ENCODE data around the gene CFAP52. TPM values are rescaled to one million over a fixed set of nuclear protein-coding genes. Genes with fewer than 3 reads are reported as not detected.

Gene CFAP52
- total and polyA plus RNA-seq, 8 donors, result not detected

DNA sequence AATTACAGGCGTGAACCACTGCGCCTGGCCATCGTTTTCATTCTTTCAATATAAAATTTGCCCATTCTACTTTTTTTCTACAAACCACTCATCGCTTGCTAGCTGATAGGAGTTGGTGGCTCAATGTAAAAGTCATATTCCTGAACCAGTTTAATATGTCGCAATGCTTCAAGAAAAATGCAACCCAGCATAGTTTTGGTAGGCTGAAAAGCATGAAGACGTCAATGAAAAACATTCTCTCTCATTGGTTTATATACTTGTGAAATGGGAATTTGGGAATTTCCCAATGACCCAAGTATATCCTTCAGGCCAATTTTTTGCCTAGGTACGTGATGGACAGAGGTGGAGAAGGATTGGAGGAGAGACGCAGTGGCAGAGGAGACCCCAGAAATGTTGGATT, 95.8 kb downstream of the CFAP52 start:
- Histone ChIP-seq H3K9me3 (no peaks in the 10 kb centered on the region), H3K27me3 (no peaks in the 10 kb centered on the region), H3K4me3 (no peak overlapping the region), H3K4me1 (no peaks in the 10 kb centered on the region), H3K27ac (no peak overlapping the region), H3K36me3 (no peaks in the 10 kb centered on the region)
- FAIRE-seq, result no peak
- ATAC-seq, result no peak
- TF ChIP-seq, protein P1, sequence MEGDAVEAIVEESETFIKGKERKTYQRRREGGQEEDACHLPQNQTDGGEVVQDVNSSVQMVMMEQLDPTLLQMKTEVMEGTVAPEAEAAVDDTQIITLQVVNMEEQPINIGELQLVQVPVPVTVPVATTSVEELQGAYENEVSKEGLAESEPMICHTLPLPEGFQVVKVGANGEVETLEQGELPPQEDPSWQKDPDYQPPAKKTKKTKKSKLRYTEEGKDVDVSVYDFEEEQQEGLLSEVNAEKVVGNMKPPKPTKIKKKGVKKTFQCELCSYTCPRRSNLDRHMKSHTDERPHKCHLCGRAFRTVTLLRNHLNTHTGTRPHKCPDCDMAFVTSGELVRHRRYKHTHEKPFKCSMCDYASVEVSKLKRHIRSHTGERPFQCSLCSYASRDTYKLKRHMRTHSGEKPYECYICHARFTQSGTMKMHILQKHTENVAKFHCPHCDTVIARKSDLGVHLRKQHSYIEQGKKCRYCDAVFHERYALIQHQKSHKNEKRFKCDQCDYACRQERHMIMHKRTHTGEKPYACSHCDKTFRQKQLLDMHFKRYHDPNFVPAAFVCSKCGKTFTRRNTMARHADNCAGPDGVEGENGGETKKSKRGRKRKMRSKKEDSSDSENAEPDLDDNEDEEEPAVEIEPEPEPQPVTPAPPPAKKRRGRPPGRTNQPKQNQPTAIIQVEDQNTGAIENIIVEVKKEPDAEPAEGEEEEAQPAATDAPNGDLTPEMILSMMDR (IDR thresholded peaks at IDR 0.05), result no peak
- WGBS, 2 donors, result 85 to 91% methylated on average over 8 of the region's 8 CpGs
- intact Hi-C loops (cut with DNase I), result loop anchor here in 1 of 3 donors (10.0 kb wide), 1 partner anchor 87 kb away; no protein-coding TSS in a partner anchor
- no peak for DNase-seq

DNA sequence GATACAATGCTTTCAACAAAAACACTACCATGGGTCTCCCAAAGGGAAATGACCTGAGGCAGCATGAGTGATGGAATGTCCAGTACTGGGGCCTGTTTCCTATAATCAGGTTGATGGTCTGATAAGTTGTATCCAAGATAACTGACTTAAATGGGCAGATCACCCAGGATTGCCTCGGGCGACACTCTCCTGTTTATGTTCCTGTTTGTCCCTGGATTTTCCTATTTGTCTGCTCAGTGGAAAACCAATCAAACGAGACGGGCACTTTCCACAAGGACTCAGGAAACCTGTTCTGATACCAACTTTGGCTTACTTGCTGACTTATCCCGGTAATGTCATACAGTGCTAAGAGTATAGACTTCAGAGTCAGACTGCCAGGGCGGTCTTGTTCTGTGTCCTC, 96.2 kb downstream of the CFAP52 start:
- Histone ChIP-seq H3K9me3 (no peaks in the 10 kb centered on the region), H3K27ac (no peak overlapping the region), H3K4me3 (no peak overlapping the region), H3K27me3 (no peaks in the 10 kb centered on the region), H3K36me3 (no peaks in the 10 kb centered on the region), H3K4me1 (no peaks in the 10 kb centered on the region)
- FAIRE-seq, result no peak
- no peak for ATAC-seq
- intact Hi-C loops (cut with DNase I), result loop anchor here in 1 of 3 donors (10.0 kb wide), 1 partner anchor 88 kb away; no protein-coding TSS in a partner anchor
- TF ChIP-seq, protein P1 (IDR thresholded peaks at IDR 0.05), result no peak
- DNase-seq, result no peak
- WGBS, 2 donors, result 87 to 92% methylated on average over 6 of the region's 6 CpGs

DNA sequence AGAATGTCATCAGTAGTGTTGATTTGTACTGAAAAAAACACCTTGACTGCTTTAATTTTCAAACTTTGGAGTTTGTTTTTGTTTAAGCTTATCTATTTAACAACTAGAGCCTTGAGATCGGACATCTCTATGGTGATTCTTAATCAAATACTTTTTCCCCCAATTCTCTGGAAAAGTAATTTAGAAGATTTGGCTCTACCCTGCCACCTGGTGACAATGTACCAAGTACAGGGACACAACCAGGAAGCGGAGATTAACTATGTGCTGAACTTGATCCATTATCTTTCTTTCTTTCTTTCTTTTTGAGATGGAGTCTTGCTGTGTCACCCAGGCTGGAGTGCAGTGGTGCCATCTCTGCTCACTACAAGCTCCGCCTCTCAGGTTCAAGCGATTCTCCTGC, 99.6 kb downstream of the CFAP52 start:
- no peak overlapping the region for H3K4me3 ChIP-seq
- H3K27me3 ChIP-seq, result no peaks in the 10 kb centered on the region
- DNase-seq (no peak), FAIRE-seq (no peak), ATAC-seq (peak in 3 of 4 donors; percentile 53 to 62 (median 58))
- no peaks in the 10 kb centered on the region for H3K36me3 ChIP-seq
- WGBS, 2 donors, result 78% methylated on average over 4 of the region's 4 CpGs
- H3K27ac ChIP-seq, result no peak overlapping the region
- no peaks in the 10 kb centered on the region for H3K9me3 ChIP-seq
- TF ChIP-seq, protein P1 (IDR thresholded peaks at IDR 0.05), result peak in 1 of 4 donors; percentile 18
- H3K4me1 ChIP-seq, result no peaks in the 10 kb centered on the region
- intact Hi-C loops (cut with DNase I), result loop anchor here in 1 of 3 donors (10.0 kb wide), 1 partner anchor 91 kb away; no protein-coding TSS in a partner anchor

DNA sequence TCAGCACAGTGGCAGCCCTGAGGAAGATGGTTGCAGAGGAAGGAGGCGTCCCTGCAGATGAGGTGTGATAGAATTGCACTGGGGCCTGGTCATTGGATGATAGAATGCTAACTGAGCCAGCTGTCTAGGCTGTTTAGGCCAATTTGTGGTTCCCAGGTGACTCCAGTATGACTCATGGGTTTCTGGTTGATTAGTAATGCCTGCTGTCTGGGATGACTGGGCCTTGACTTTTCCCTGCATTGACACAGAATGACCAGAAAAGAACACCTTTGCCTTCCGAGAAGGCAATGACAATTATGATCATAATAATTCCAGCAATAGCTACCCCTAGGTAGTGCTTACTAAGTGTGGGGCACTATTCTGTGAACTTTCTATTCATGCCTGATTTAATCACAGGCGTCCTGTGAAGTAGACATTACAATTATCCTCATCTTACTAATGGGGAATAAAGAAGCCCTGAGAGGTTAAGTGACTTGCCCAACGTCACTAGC, 100.4 kb downstream of the CFAP52 start:
- H3K9me3 ChIP-seq, result no peaks in the 10 kb centered on the region
- H3K27ac ChIP-seq, result no peak overlapping the region
- WGBS, 2 donors, result 87 to 88% methylated on average over 4 of the region's 4 CpGs
- H3K4me3 ChIP-seq, result no peak overlapping the region
- ATAC-seq (peak; percentile 43 to 83 (median 67)), DNase-seq (peak in 1 of 6 donors; percentile 17), FAIRE-seq (no peak)
- TF ChIP-seq, protein P1 (IDR thresholded peaks at IDR 0.05), result no peak
- H3K4me1 ChIP-seq, result no peaks in the 10 kb centered on the region
- intact Hi-C loops (cut with DNase I), result loop anchor here in 1 of 3 donors (10.0 kb wide), 1 partner anchor 92 kb away; no protein-coding TSS in a partner anchor
- H3K27me3 ChIP-seq, result no peaks in the 10 kb centered on the region
- H3K36me3 ChIP-seq, result no peaks in the 10 kb centered on the region

DNA sequence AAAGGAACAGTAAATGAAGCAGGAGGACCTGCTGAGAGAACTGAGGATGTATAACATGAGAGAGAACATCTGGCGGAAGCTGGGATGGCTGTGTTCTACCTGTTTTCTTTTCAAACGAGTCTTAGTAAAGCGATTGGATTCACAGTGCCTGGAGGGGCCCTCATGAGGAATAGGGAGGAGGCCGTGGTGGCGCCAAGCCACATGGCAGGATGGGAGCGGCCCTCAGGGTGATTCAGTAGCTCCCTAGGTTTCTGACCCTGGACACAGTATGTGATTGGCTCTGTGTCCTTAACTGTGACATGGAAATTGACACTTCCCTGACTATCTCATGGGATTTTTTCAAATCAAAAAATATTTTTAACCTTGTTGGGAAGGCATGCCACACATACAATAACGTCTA, 101.0 kb downstream of the CFAP52 start:
- no peak for DNase-seq
- H3K27ac ChIP-seq, result no peak overlapping the region
- no peaks in the 10 kb centered on the region for H3K36me3 ChIP-seq
- ATAC-seq, result no peak
- TF ChIP-seq, protein P1 (IDR thresholded peaks at IDR 0.05), result no peak
- no peaks in the 10 kb centered on the region for H3K9me3 ChIP-seq
- no peaks in the 10 kb centered on the region for H3K27me3 ChIP-seq
- no peak for FAIRE-seq
- H3K4me3 ChIP-seq, result no peak overlapping the region
- intact Hi-C loops (cut with DNase I), result loop anchor here in 1 of 3 donors (10.0 kb wide), 1 partner anchor 93 kb away; no protein-coding TSS in a partner anchor
- no peaks in the 10 kb centered on the region for H3K4me1 ChIP-seq
- WGBS, 2 donors, result 87 to 89% methylated on average over 7 of the region's 7 CpGs
